ENCODE results near the gene ERRFI1. TPM values are rescaled to one million over a fixed set of nuclear protein-coding genes. Genes with fewer than 3 reads are reported as not detected.
A peak's percentile ranks its signal among the peaks of the same experiment; 100 is the strongest.

ERRFI1 gene
- total and polyA plus RNA-seq, 4 donors = 65.1 to 146 (median 87.8) TPM

DNA sequence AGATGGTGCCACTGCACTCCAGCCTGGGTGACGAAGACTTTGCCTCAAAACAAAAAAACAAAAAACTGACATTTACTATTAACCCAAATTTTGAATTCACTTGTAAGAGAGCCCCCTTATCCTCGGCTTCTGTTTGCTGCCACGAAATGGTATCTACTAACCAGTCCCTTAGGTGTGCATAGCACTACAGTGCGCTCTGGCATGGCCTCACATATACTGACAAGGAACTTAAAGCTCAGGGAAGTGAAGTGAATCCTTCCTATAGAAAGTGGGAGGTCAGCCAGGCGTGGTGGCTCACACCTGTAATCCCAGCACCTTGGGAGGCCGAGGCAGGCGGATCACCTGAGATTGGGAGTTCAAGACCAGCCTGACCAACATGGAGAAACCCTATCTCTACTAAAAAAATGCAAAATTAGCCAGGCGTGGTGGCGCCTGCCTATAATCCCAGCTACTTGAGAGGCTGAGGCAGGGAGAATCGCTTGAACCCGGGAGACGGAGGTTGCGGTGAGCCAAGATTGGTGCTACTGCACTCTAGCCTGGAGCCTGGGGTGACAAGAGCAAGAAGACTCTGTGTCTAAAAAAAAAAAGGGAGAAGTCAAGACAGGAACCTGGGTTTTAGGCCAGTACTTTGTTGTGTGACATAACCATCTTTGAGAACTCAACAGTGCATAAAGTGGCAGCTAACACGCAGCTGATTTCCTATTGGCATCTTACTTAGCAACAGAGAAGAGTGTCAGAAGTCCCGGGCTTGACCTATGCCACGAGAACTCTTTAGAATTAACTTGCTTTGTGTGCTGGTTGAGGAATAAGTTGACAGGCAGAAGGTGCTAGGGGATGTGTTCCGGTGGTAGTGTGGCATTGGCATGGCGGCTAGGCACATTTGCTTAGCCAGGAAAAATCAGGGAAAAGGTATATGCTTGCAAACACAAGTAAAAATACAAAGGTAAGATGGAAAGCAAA lies 16.8 kb downstream of the ERRFI1 start:
- H3K36me3 ChIP-seq (ENCODE audit: control insufficient read depth, insufficient read depth, low read length) = peaks cover 21% of the 10 kb centered on the region
- H3K27me3 ChIP-seq (ENCODE audit: control insufficient read depth, insufficient read depth, low read length) = no peaks in the 10 kb centered on the region
- no peak overlapping the region for H3K27ac ChIP-seq (ENCODE audit: low read depth, low read length)
- H3K4me1 ChIP-seq (ENCODE audit: control insufficient read depth, insufficient read depth, low read length) = peaks cover 12% of the 10 kb centered on the region
- H3K4me3 ChIP-seq (ENCODE audit: low read depth, low read length) = no peak overlapping the region
- 92% methylated on average over 16 of the region's 18 CpGs for WGBS (ENCODE audit: insufficient coverage)
- H3K9me3 ChIP-seq (ENCODE audit: control insufficient read depth, insufficient read depth, low read length) = no peaks in the 10 kb centered on the region
- DNase-seq (ENCODE audit: low read depth in 4 of 6, low spot score in 6 of 6) = no peak

DNA sequence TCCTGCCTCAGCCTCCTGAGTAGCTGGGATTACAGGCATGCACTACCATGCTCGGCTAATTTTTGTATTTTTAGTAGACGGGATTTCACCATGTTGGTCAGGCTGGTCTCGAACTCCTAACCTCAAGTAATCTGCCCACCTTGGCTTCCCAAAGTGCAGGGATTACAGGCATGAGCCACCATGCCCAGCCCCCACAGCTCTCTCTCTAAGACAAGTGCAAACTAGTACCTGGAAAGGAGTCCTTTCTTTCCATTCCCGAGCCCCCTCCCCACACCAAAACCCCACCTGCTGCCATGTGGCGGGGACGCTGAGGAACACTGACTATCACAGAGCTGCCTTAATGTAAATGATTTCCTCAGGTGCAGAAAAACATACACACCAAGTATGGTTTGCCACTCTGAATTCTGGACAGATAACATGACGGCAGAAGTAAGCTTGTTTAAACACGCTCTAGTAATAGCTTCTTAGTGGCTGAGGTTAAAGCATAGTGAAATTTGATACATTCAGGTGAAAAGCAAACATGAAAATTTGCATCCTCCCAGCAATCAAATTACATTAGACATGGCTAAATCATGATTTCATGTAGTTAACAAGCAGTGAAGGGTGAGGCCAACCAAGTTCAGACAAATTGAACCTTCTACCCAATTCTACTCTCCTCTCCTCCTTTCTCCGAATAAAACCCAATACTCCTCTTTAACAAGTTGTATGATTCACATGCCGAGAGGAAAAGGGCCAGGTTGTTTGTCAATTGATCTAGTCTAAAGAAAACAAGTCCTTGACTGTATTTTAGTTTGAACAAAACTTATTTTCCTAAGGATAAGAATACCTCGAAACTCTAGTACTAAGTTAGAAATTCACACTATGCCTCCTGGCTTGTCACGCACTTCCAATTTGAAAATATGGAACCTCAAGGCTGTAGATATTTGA lies 19.8 kb downstream of the ERRFI1 start:
- Histone ChIP-seq H3K4me1 (ENCODE audit: control insufficient read depth, insufficient read depth, low read length) (peaks cover 17% of the 10 kb centered on the region), H3K4me3 (ENCODE audit: low read depth, low read length) (no peak overlapping the region), H3K9me3 (ENCODE audit: control insufficient read depth, insufficient read depth, low read length) (no peaks in the 10 kb centered on the region), H3K27ac (ENCODE audit: low read depth, low read length) (no peak overlapping the region), H3K36me3 (ENCODE audit: control insufficient read depth, insufficient read depth, low read length) (peaks cover 12% of the 10 kb centered on the region), H3K27me3 (ENCODE audit: control insufficient read depth, insufficient read depth, low read length) (no peaks in the 10 kb centered on the region)
- no peak for DNase-seq (ENCODE audit: low read depth in 4 of 6, low spot score in 6 of 6)
- WGBS (ENCODE audit: insufficient coverage) = 90% methylated on average over 6 of the region's 12 CpGs

DNA sequence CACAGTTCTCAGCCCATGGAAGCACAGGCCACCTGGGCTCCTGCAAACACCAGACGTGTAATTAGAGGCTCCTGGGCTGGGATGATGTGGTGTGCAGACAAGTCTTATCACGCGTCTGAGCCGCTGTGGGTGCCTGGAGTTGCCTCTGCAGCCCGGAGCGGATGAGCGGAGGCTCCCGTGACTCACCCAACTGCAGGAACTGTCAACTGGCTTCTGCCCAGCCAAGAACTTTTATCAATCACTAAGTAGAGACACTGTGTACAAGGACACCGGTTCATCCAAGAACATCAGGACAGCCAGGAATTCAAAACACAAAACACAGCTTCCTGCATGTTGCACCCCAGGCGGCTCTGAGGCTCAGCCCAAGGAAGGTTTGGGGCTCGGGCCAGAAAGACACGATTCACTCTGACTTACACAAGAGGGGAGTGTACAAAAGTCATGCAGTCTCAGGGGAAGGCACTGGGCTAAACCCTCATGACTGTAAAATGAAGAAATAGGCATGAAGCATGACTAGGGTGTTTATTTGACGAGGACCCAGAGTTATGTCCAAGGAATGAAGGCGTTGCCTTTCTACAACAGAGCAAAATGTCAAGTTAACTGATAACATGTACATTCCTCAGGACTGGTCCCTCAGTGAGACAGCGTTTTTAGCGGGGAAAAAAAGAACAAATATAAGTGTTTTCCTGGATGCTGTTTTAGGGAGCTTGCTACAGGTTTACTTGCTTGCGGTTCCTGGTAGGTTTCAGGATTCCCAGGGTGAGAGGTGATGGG lies 21.1 kb downstream of the ERRFI1 start:
- Histone ChIP-seq H3K4me3 (ENCODE audit: low read depth, low read length) (no peak overlapping the region), H3K9me3 (ENCODE audit: control insufficient read depth, insufficient read depth, low read length) (no peaks in the 10 kb centered on the region), H3K4me1 (ENCODE audit: control insufficient read depth, insufficient read depth, low read length) (peaks cover 17% of the 10 kb centered on the region), H3K36me3 (ENCODE audit: control insufficient read depth, insufficient read depth, low read length) (peaks cover 6% of the 10 kb centered on the region), H3K27me3 (ENCODE audit: control insufficient read depth, insufficient read depth, low read length) (no peaks in the 10 kb centered on the region), H3K27ac (ENCODE audit: low read depth, low read length) (peak overlapping the region; percentile 72)
- WGBS (ENCODE audit: insufficient coverage) = 39% methylated on average over 11 of the region's 17 CpGs
- DNase-seq (ENCODE audit: low read depth in 4 of 6, low spot score in 6 of 6) = peak in 2 of 6 donors; percentile 46 to 78

DNA sequence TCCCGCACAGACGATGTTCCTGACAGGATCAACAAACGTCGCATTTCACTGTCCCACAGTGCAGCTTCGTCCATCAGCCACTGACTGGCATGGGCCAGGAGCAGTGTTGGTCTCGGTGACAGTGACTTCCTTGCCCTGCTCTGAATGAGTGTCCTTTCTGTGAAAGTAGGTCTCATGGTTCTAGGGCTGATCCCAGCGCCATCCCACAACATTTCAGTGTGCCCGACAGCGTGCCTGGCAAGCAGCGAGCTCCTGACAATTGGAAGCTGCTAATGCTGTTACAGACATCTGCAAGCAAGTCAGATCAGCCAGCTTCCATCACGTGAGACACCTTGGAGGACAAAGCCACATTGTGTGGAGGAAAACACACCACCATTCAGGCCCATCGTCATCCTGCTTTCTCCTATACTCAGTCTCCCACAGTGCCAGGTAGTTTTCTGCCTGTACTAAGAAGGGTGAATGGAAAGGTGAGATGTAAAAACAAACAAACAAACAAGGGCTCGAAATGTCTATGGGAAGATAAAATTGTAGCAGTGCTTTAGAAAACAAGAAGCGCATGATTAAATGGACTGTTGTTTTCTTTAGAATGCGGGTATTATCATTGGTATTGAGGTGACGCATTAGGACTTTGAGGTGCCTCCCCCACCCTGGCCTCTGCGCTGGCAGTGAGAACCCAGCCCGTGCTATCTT lies 21.9 kb downstream of the ERRFI1 start:
- H3K9me3 ChIP-seq (ENCODE audit: control insufficient read depth, insufficient read depth, low read length) = no peaks in the 10 kb centered on the region
- no peak overlapping the region for H3K4me3 ChIP-seq (ENCODE audit: low read depth, low read length)
- peak in 2 of 6 donors; percentile 72 to 75 for DNase-seq (ENCODE audit: low read depth in 4 of 6, low spot score in 6 of 6)
- peaks cover 2% of the 10 kb centered on the region for H3K36me3 ChIP-seq (ENCODE audit: control insufficient read depth, insufficient read depth, low read length)
- peak overlapping the region; percentile 72 for H3K27ac ChIP-seq (ENCODE audit: low read depth, low read length)
- peaks cover 17% of the 10 kb centered on the region for H3K4me1 ChIP-seq (ENCODE audit: control insufficient read depth, insufficient read depth, low read length)
- WGBS (ENCODE audit: insufficient coverage) = 51% methylated on average over 13 of the region's 18 CpGs
- no peaks in the 10 kb centered on the region for H3K27me3 ChIP-seq (ENCODE audit: control insufficient read depth, insufficient read depth, low read length)

DNA sequence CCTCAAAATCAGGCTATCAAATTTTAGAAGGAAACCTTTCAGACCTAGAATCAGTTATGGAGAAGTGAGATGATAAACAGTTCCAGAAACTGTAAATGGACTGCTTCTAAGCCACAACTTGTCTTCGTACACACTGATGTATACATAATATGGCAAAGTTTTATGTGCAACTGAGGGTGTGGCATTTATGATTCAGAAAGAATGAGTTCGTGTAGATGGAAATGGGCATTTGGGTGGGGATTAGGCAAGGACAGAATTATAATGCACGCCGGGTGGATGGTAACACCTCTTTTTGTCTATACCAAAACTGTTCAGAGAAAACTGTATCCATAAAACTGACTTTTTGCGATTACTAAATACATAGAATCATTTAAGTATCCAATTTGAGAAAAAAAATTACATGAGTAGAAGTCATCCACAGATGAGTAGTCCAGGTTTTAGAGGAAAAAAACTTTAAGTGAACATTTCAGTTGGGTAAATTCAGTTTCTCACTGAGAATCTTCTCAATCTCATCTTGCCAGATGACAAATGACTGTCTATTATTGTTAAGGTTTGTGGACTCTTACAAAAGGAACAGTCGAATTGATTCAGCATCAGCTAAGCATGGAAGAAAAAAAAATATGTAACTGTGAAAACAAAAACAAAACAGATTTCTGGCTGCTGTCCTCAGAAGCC lies 22.5 kb downstream of the ERRFI1 start:
- Histone ChIP-seq H3K27me3 (ENCODE audit: control insufficient read depth, insufficient read depth, low read length) (no peaks in the 10 kb centered on the region), H3K4me3 (ENCODE audit: low read depth, low read length) (no peak overlapping the region), H3K4me1 (ENCODE audit: control insufficient read depth, insufficient read depth, low read length) (peaks cover 17% of the 10 kb centered on the region), H3K36me3 (ENCODE audit: control insufficient read depth, insufficient read depth, low read length) (no peaks in the 10 kb centered on the region), H3K27ac (ENCODE audit: low read depth, low read length) (peak overlapping the region; percentile 72), H3K9me3 (ENCODE audit: control insufficient read depth, insufficient read depth, low read length) (no peaks in the 10 kb centered on the region)
- DNase-seq (ENCODE audit: low read depth in 4 of 6, low spot score in 6 of 6) = no peak
- no CpG with 5 or more reads among the region's 6 CpGs for WGBS (ENCODE audit: insufficient coverage)

DNA sequence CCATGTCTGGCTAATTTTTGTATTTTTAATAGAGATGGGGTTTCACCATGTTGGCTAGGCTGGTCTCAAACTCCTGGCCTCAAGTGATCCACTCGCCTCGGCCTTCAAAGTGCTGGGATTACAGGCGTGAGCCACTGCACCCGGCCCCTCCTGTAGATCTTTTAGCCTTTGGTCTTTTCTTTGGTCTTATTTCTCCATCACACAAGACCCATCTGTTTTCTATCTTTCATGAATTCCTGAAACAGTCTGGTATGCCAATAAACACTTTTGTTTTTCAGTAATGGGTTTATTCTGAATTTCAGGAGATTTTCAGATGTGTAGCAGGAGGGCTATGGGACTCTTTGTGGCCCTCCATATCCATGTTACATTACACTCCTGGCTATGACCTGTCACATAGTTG lies 23.2 kb downstream of the ERRFI1 start:
- WGBS (ENCODE audit: insufficient coverage) = 94% methylated on average over 4 of the region's 4 CpGs
- H3K36me3 ChIP-seq (ENCODE audit: control insufficient read depth, insufficient read depth, low read length) = no peaks in the 10 kb centered on the region

DNA sequence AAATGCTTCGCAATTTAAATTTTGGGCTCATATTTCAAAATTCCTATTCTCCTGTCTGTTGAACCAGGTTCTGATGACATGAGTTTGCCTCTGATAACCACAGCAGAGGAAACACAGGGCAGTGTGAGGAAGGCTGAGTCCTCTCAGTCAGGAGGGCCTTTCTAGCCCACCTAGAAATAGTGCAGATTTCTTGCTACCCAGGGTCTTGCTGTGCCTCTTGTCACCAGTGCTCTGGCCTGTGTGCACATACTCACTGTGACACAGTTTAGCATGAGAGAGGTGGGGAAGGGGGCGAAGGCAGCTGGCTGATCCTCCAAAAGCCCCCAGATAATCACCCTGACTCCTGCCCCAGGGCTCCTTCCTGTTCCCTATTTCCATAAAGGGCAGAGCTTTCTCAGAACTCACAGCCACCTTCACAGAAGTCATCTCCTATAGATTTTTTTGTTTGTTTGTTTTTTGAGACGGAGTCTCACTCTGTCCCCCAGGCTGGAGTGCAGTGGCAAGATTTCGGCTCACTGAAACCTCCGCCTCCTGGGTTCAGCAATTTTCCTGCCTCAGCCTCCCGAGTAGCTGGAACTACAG lies 23.7 kb downstream of the ERRFI1 start:
- Histone ChIP-seq H3K27ac (ENCODE audit: low read depth, low read length) (no peak overlapping the region), H3K9me3 (ENCODE audit: control insufficient read depth, insufficient read depth, low read length) (no peaks in the 10 kb centered on the region), H3K27me3 (ENCODE audit: control insufficient read depth, insufficient read depth, low read length) (no peaks in the 10 kb centered on the region), H3K4me3 (ENCODE audit: low read depth, low read length) (no peak overlapping the region), H3K4me1 (ENCODE audit: control insufficient read depth, insufficient read depth, low read length) (peaks cover 17% of the 10 kb centered on the region), H3K36me3 (ENCODE audit: control insufficient read depth, insufficient read depth, low read length) (no peaks in the 10 kb centered on the region)
- 100% methylated on average over 1 of the region's 6 CpGs for WGBS (ENCODE audit: insufficient coverage)
- DNase-seq (ENCODE audit: low read depth in 4 of 6, low spot score in 6 of 6) = no peak

More for the DNA sequence above, 23.2 kb downstream of the ERRFI1 start:
- Histone ChIP-seq H3K4me1 (ENCODE audit: control insufficient read depth, insufficient read depth, low read length) (peaks cover 17% of the 10 kb centered on the region), H3K27me3 (ENCODE audit: control insufficient read depth, insufficient read depth, low read length) (no peaks in the 10 kb centered on the region), H3K4me3 (ENCODE audit: low read depth, low read length) (no peak overlapping the region), H3K9me3 (ENCODE audit: control insufficient read depth, insufficient read depth, low read length) (no peaks in the 10 kb centered on the region), H3K27ac (ENCODE audit: low read depth, low read length) (no peak overlapping the region)
- no peak for DNase-seq (ENCODE audit: low read depth in 4 of 6, low spot score in 6 of 6)

DNA sequence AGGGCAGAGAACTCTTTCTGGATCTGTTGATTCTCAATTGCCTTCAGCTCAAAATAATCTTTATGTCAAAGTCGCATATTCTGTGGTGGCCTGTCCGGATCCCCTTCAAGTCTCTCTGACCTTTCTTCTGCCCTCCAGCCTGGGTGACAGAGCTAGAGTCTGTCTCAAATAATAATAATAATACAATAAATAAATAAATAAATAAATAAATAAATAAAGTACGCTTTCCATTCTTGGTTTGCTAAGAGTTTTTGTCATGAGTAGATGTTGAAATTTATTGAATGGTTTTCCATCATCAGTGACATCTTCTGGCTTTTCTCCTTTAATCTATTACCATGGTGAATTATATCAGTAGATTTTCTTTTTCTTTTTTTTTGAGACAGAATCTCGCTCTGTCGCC lies 30.7 kb downstream of the ERRFI1 start:
- no CpG with 5 or more reads among the region's 5 CpGs for WGBS (ENCODE audit: insufficient coverage)
- Histone ChIP-seq H3K4me1 (ENCODE audit: control insufficient read depth, insufficient read depth, low read length) (no peaks in the 10 kb centered on the region), H3K9me3 (ENCODE audit: control insufficient read depth, insufficient read depth, low read length) (no peaks in the 10 kb centered on the region), H3K36me3 (ENCODE audit: control insufficient read depth, insufficient read depth, low read length) (peaks cover 1% of the 10 kb centered on the region), H3K4me3 (ENCODE audit: low read depth, low read length) (no peak overlapping the region), H3K27ac (ENCODE audit: low read depth, low read length) (no peak overlapping the region), H3K27me3 (ENCODE audit: control insufficient read depth, insufficient read depth, low read length) (no peaks in the 10 kb centered on the region)
- no peak for DNase-seq (ENCODE audit: low read depth in 4 of 6, low spot score in 6 of 6)
